Neuronal stem cell (in vitro differentiated cells): ENCODE measurements around the gene FBXO45. TPM values are rescaled to one million over a fixed set of nuclear protein-coding genes. Genes with fewer than 3 reads are reported as not detected.

ENCODE experiments used
- small RNA-seq: library from polyadenylated mRNA; stranded (forward); fragments of <200 nt; extraction: miRNeasy Mini kit (QIAGEN cat#:217004); gene quantifications from one replicate; pipeline ENCODE3, GENCODE V24; 2013; ENCODE audit not compliant: insufficient read depth

Gene FBXO45

Small RNA genes lying within 50 kb of the gene (small RNA-seq; reads per million reads assigned to genes)
- gene RPS29P3: not detected
